Loucy (cell line): ENCODE measurements around the gene PPP2R1B.

Source experiments
- H2AFZ ChIP-seq: fragments of 200-600 bp; sonication (generic); 2 replicates; pipeline ENCODE4 v1.6.0; 2016; ENCODE audit warnings: antibody characterized with exemption, mild to moderate bottlenecking, low read length, moderate library complexity
- H3F3A ChIP-seq: fragments of 200-600 bp; 2 replicates; pipeline ENCODE4 v1.6.0; 2016; ENCODE audit warnings: antibody characterized with exemption, low read depth, mild to moderate bottlenecking
- H3K27me3 ChIP-seq: fragments of 200-600 bp; sonication (generic); 2 replicates; pipeline ENCODE4 v1.6.1; 2014; ENCODE audit warnings: low read length, mild to moderate bottlenecking; ENCODE audit not compliant: insufficient read depth, poor library complexity, severe bottlenecking
- H3K36me3 ChIP-seq: fragments of 200-600 bp; sonication (generic); 2 replicates; pipeline ENCODE4 v1.6.1; 2016; ENCODE audit warnings: low read length; ENCODE audit not compliant: insufficient read depth
- H3K4me1 ChIP-seq: fragments of 200-600 bp; sonication (generic); 2 replicates; pipeline ENCODE4 v1.5.1; 2014; ENCODE audit warnings: low read length, mild to moderate bottlenecking; ENCODE audit not compliant: insufficient read depth, poor library complexity, severe bottlenecking
- H3K4me2 ChIP-seq: fragments of 200-600 bp; sonication (generic); 2 replicates; pipeline ENCODE4 v1.6.0; 2014; ENCODE audit warnings: antibody characterized with exemption, low read length, low read depth, mild to moderate bottlenecking; ENCODE audit not compliant: poor library complexity, severe bottlenecking
- H3K4me3 ChIP-seq: fragments of 200-600 bp; sonication (generic); 2 replicates; pipeline ENCODE4 v1.5.1; 2014; ENCODE audit warnings: low read length, mild to moderate bottlenecking, mixed read lengths; ENCODE audit not compliant: poor library complexity, severe bottlenecking
- H3K79me2 ChIP-seq: fragments of 200-600 bp; sonication (generic); 2 replicates; pipeline ENCODE4 v1.6.1; 2014; ENCODE audit warnings: low read length; ENCODE audit not compliant: insufficient read depth
- H3K9ac ChIP-seq: fragments of 200-600 bp; sonication (generic); 2 replicates; pipeline ENCODE4 v1.6.0; 2014; ENCODE audit warnings: mild to moderate bottlenecking, low read depth, low read length, moderate library complexity; ENCODE audit not compliant: poor library complexity, severe bottlenecking
- H3K9me2 ChIP-seq: fragments of 200-600 bp; sonication (generic); replicated peaks from 2 replicates; pipeline ENCODE4 v1.6.1; 2016; ENCODE audit warnings: low read depth, low read length, mixed read lengths
- H3K9me3 ChIP-seq: fragments of 200-600 bp; sonication (generic); 2 replicates; pipeline ENCODE4 v1.6.1; 2014; ENCODE audit warnings: mild to moderate bottlenecking, antibody characterized with exemption, low read length, low read depth; ENCODE audit not compliant: insufficient read depth
- H4K20me1 ChIP-seq: fragments of 200-600 bp; sonication (generic); 2 replicates; pipeline ENCODE4 v1.6.0; 2014; ENCODE audit warnings: antibody characterized with exemption, low read length, mild to moderate bottlenecking; ENCODE audit not compliant: insufficient read depth, poor library complexity, severe bottlenecking
- CTCF ChIP-seq: fragments of 200-600 bp; sonication (generic); conservative IDR thresholded peaks from 2 replicates; pipeline ENCODE4 v1.5.1; 2014; ENCODE audit warnings: mild to moderate bottlenecking, antibody characterized with exemption, low read length
- EZH2phosphoT487 ChIP-seq: fragments of 200-600 bp; IDR thresholded peaks from 2 replicates; pipeline ENCODE4 v1.6.1; 2018; ENCODE audit warnings: antibody characterized with exemption, mild to moderate bottlenecking, moderate library complexity, borderline replicate concordance

PPP2R1B gene

GRCh38 chr11:111736621-111737443 lies 29.4 kb downstream of the PPP2R1B start:
- Histone ChIP-seq H3K4me1 (no peaks in the 10 kb centered on the region), H2AFZ (no peak overlapping the region), H3K36me3 (peaks cover 38% of the 10 kb centered on the region; the same call in 1 of the 2 replicates), H3K9me2 (no peaks in the 10 kb centered on the region), H3K9me3 (no peaks in the 10 kb centered on the region), H3K4me2 (no peak overlapping the region), H3F3A (no peaks in the 10 kb centered on the region), H3K27me3 (no peaks in the 10 kb centered on the region), H3K9ac (no peak overlapping the region), H3K4me3 (no peak overlapping the region), H4K20me1 (no peaks in the 10 kb centered on the region), H3K79me2 (no peaks in the 10 kb centered on the region)
- TF ChIP-seq CTCF (no peak), EZH2phosphoT487 (no peak)

GRCh38 chr11:111736181-111736590 lies 30.0 kb downstream of the PPP2R1B start:
- no peak overlapping the region for H3K4me3 ChIP-seq
- peaks cover 32% of the 10 kb centered on the region; the same call in 1 of the 2 replicates for H3K36me3 ChIP-seq
- no peak overlapping the region for H2AFZ ChIP-seq
- H3K9me3 ChIP-seq, result no peaks in the 10 kb centered on the region
- H3K27me3 ChIP-seq, result no peaks in the 10 kb centered on the region
- no peak overlapping the region for H3K9ac ChIP-seq
- H3K9me2 ChIP-seq, result no peaks in the 10 kb centered on the region
- no peaks in the 10 kb centered on the region for H3F3A ChIP-seq
- H4K20me1 ChIP-seq, result no peaks in the 10 kb centered on the region
- H3K79me2 ChIP-seq, result no peaks in the 10 kb centered on the region
- no peak for TF ChIP-seq CTCF
- TF ChIP-seq EZH2phosphoT487, result no peak
- no peak overlapping the region for H3K4me2 ChIP-seq
- H3K4me1 ChIP-seq, result no peaks in the 10 kb centered on the region

- H3K79me2 ChIP-seq, result no peaks in the 10 kb centered on the region
- TF ChIP-seq CTCF (no peak), EZH2phosphoT487 (no peak)
- H4K20me1 ChIP-seq, result no peaks in the 10 kb centered on the region
- no peak overlapping the region for H3K9ac ChIP-seq
- H3K27me3 ChIP-seq, result no peaks in the 10 kb centered on the region
- no peak overlapping the region for H3K4me2 ChIP-seq
- H3K4me1 ChIP-seq, result no peaks in the 10 kb centered on the region
- H3K36me3 ChIP-seq, result peaks cover 25% of the 10 kb centered on the region; the same call in 1 of the 2 replicates
- H3K9me3 ChIP-seq, result no peaks in the 10 kb centered on the region
- H3F3A ChIP-seq, result no peaks in the 10 kb centered on the region
- no peak overlapping the region for H2AFZ ChIP-seq
- H3K4me3 ChIP-seq, result no peak overlapping the region
- no peaks in the 10 kb centered on the region for H3K9me2 ChIP-seq
Measured at GRCh38 chr11:111735262-111736116, 30.7 kb downstream of the PPP2R1B start.
